H1 (cell line): ENCODE measurements around the gene ARAP2. TPM values are rescaled to one million over a fixed set of nuclear protein-coding genes. Genes with fewer than 3 reads are reported as not detected.

Experiments used
- CTCF ChIA-PET: fragments of 300-600 bp; sonication (Branson Sonifier 250); formaldehyde crosslinking; loops from one replicate; lab custom pipeline; 2021; ENCODE audit not compliant: partially characterized antibody; lab: Charles Lee
- POLR2A ChIA-PET: fragments of 300-600 bp; sonication (Branson Sonifier 250); formaldehyde crosslinking; loops from one replicate; lab custom pipeline; 2021; ENCODE audit warnings: inconsistent platforms; ENCODE audit not compliant: partially characterized antibody; lab: Charles Lee
- DNase-seq, 2 experiments: peaks; one replicate each; pipeline versions ENCODE4 v3.0.0 to v3.0.0-alpha.2; 2010 to 2022; ENCODE audit warnings: low spot score in 2 of 2, low read depth in 1 of 2, mixed read lengths in 1 of 2
- FAIRE-seq: peaks from 2 replicates; lab custom pipeline; 2011; peaks lifted over from hg19 to GRCh38; lab: Jason Lieb, UNC
- H2AFZ ChIP-seq: 2 replicates; pipeline ENCODE4 v1.8.1; 2012; ENCODE audit warnings: low read length, inconsistent platforms
- H2AK5ac ChIP-seq: 2 replicates; pipeline ENCODE4 v1.6.1; 2013; ENCODE audit warnings: low read depth, low read length
- H2BK120ac ChIP-seq: replicated peaks from 2 replicates; pipeline ENCODE3; 2013; ENCODE audit warnings: low read depth, low read length, inconsistent platforms
- H2BK12ac ChIP-seq: 2 replicates; pipeline ENCODE4 v1.6.1; 2013; ENCODE audit warnings: low read depth, low read length
- H2BK15ac ChIP-seq: 2 replicates; pipeline ENCODE4 v1.6.1; 2013; ENCODE audit warnings: low read length
- H2BK20ac ChIP-seq: 2 replicates; pipeline ENCODE4 v1.6.1; 2013; ENCODE audit warnings: low read length
- H2BK5ac ChIP-seq: 2 replicates; pipeline ENCODE4 v1.6.1; 2013; ENCODE audit warnings: low read depth, low read length
- H3K14ac ChIP-seq: 2 replicates; pipeline ENCODE4 v1.6.1; 2013; ENCODE audit warnings: inconsistent platforms; ENCODE audit not compliant: insufficient read length
- H3K18ac ChIP-seq: 2 replicates; pipeline ENCODE4 v1.6.1; 2013; ENCODE audit warnings: low read length; ENCODE audit errors: extremely low read depth
- H3K23ac ChIP-seq: 2 replicates; pipeline ENCODE4 v1.6.1; 2013; ENCODE audit warnings: inconsistent platforms; ENCODE audit not compliant: insufficient read length
- H3K23me2 ChIP-seq: 2 replicates; pipeline ENCODE4 v1.6.1; 2013; ENCODE audit warnings: low read depth, low read length
- H3K27ac ChIP-seq: 2 replicates; pipeline ENCODE4 v1.6.1; 2011; ENCODE audit warnings: low read depth, low read length, inconsistent platforms
- H3K27me3 ChIP-seq, 4 experiments: replicated peaks in 1 of 4; 1 replicate in 1 of 4; 2 replicates in 3 of 4; pipeline versions ENCODE4 v1.6.1 to v1.8.1; 2011 to 2013; ENCODE audit warnings: low read length in 3 of 4, mild to moderate bottlenecking in 3 of 4, inconsistent platforms in 2 of 4, mixed read lengths in 2 of 4, moderate library complexity in 1 of 4; ENCODE audit not compliant: control insufficient read depth in 3 of 4, insufficient read depth in 3 of 4; ENCODE audit errors: extremely low read depth in 1 of 4
- H3K36me3 ChIP-seq, 4 experiments: 2 replicates each; pipeline versions ENCODE4 v1.6.1 to v1.8.1; 2011 to 2013; ENCODE audit warnings: mild to moderate bottlenecking in 4 of 4, low read length in 3 of 4, moderate library complexity in 2 of 4, control low read depth in 1 of 4, inconsistent platforms in 1 of 4; ENCODE audit not compliant: insufficient read depth in 4 of 4, control insufficient read depth in 2 of 4
- H3K4ac ChIP-seq: replicated peaks from 2 replicates; pipeline ENCODE3; 2013; ENCODE audit warnings: low read length, low read depth, mixed read lengths, inconsistent platforms; ENCODE audit not compliant: insufficient read length
- H3K4me1 ChIP-seq, 4 experiments: replicated peaks in 1 of 4; 1 replicate in 1 of 4; 2 replicates in 3 of 4; pipeline versions ENCODE4 v1.6.1 to v1.8.1; 2011 to 2013; ENCODE audit warnings: low read length in 3 of 4, inconsistent platforms in 2 of 4, mixed read lengths in 1 of 4; ENCODE audit not compliant: insufficient read depth in 4 of 4, control insufficient read depth in 3 of 4
- H3K4me2 ChIP-seq, 2 experiments: 2 replicates each; pipeline versions ENCODE4 v1.6.1 to v1.8.1; 2011 to 2013; ENCODE audit warnings: low read depth in 2 of 2, low read length in 2 of 2, control low read depth in 1 of 2, inconsistent platforms in 1 of 2, mild to moderate bottlenecking in 1 of 2; ENCODE audit not compliant: insufficient read depth in 1 of 2
- H3K4me3 ChIP-seq, 4 experiments: fragments of 200-600, 300-600 bp in 1 of 4; sonication (generic), shearing (Covaris generic), sonication (Bioruptor Twin) in 1 of 4; 2 replicates each; pipeline versions ENCODE4 v1.5.1 to v1.8.1; 2011 to 2016; ENCODE audit warnings: low read length in 4 of 4, low read depth in 3 of 4, control low read depth in 2 of 4, inconsistent platforms in 2 of 4, mild to moderate bottlenecking in 2 of 4, mixed read lengths in 1 of 4, moderate library complexity in 1 of 4; ENCODE audit not compliant: insufficient read depth in 2 of 4; ENCODE audit errors: extremely low read depth in 1 of 4
- H3K56ac ChIP-seq: replicated peaks from 2 replicates; pipeline ENCODE3; 2013; ENCODE audit warnings: low read depth, mild to moderate bottlenecking, mixed read lengths, low read length, inconsistent platforms; ENCODE audit not compliant: insufficient read length
- H3K79me1 ChIP-seq: 2 replicates; pipeline ENCODE4 v1.6.1; 2013; ENCODE audit warnings: low read depth, low read length, control low read depth
- H3K79me2 ChIP-seq, 2 experiments: 2 replicates each; pipeline versions ENCODE4 v1.6.1 to v1.8.1; 2012 to 2013; ENCODE audit warnings: low read length in 2 of 2, mild to moderate bottlenecking in 2 of 2, inconsistent platforms in 1 of 2; ENCODE audit not compliant: insufficient read depth in 2 of 2, control insufficient read depth in 1 of 2
- H3K9ac ChIP-seq, 4 experiments: replicated peaks in 1 of 4; 1 replicate in 1 of 4; 2 replicates in 3 of 4; pipeline versions ENCODE4 v1.6.1 to v1.8.1; 2011 to 2013; ENCODE audit warnings: low read depth in 3 of 4, low read length in 3 of 4, control low read depth in 2 of 4, mild to moderate bottlenecking in 2 of 4, moderate library complexity in 2 of 4, inconsistent platforms in 1 of 4; ENCODE audit errors: extremely low read depth in 1 of 4
- H3K9me3 ChIP-seq, 2 experiments: 2 replicates each; pipeline versions ENCODE4 v1.6.1 to v1.8.1; 2012 to 2013; ENCODE audit warnings: mild to moderate bottlenecking in 2 of 2, moderate library complexity in 2 of 2, control low read depth in 1 of 2, inconsistent platforms in 1 of 2, low read depth in 1 of 2, low read length in 1 of 2, mixed read lengths in 1 of 2; ENCODE audit not compliant: insufficient read depth in 2 of 2
- H4K20me1 ChIP-seq, 2 experiments: replicated peaks in 1 of 2; 2 replicates each; pipeline versions ENCODE3 to v1.8.1; 2011 to 2013; ENCODE audit warnings: inconsistent platforms in 2 of 2, low read length in 2 of 2, mild to moderate bottlenecking in 1 of 2; ENCODE audit not compliant: insufficient read depth in 2 of 2, control insufficient read depth in 1 of 2
- H4K5ac ChIP-seq: 2 replicates; pipeline ENCODE4 v1.6.1; 2013; ENCODE audit warnings: low read length, low read depth, mixed read lengths, inconsistent platforms; ENCODE audit not compliant: insufficient read length
- H4K8ac ChIP-seq: 2 replicates; pipeline ENCODE4 v1.8.0; 2013; ENCODE audit warnings: mild to moderate bottlenecking, moderate library complexity, low read length, inconsistent platforms; ENCODE audit not compliant: insufficient read depth; ENCODE audit errors: extremely low read depth
- H4K91ac ChIP-seq: replicated peaks from 2 replicates; pipeline ENCODE3; 2013; ENCODE audit warnings: low read length, mixed read lengths, inconsistent platforms; ENCODE audit not compliant: insufficient read length
- CHD1 ChIP-seq: IDR thresholded peaks from 2 replicates; pipeline ENCODE4 v1.6.1; 2012; ENCODE audit warnings: low read depth, low read length, improper control_type of control experiment
- EP300 ChIP-seq, 2 experiments: IDR thresholded peaks; 1 replicate in 1 of 2; 2 replicates in 1 of 2; pipeline ENCODE4 v1.6.1; 2011 to 2012; ENCODE audit warnings: low read depth in 2 of 2, low read length in 2 of 2, mild to moderate bottlenecking in 2 of 2, borderline replicate concordance in 1 of 2, inconsistent platforms in 1 of 2, moderate library complexity in 1 of 2
- FOSL1 ChIP-seq: IDR thresholded peaks from 2 replicates; pipeline ENCODE4 v1.6.1; 2011; ENCODE audit warnings: mild to moderate bottlenecking, low read depth, low read length, moderate library complexity; ENCODE audit not compliant: insufficient read depth
- POU5F1 ChIP-seq: IDR thresholded peaks from 2 replicates; pipeline ENCODE4 v1.6.1; 2011; ENCODE audit warnings: low read depth, mild to moderate bottlenecking, low read length, moderate library complexity
- RBBP5 ChIP-seq: IDR thresholded peaks from 2 replicates; pipeline ENCODE4 v1.7.1; 2012; ENCODE audit warnings: low read depth, mild to moderate bottlenecking, inconsistent platforms, low read length, moderate library complexity, borderline replicate concordance
- TAF1 ChIP-seq: IDR thresholded peaks from 2 replicates; pipeline ENCODE4 v1.6.1; 2011; ENCODE audit warnings: mild to moderate bottlenecking, low read depth, low read length
- WGBS, 2 experiments: shearing (Covaris generic) in 1 of 2; methylation state at CpG; one replicate each; pipeline versions ENCODE4 v1.1.6 to v1.1.7; 2013 to 2015; ENCODE audit warnings: low lambda C conversion rate in 2 of 2, mixed read lengths in 2 of 2, inconsistent platforms in 1 of 2, low coverage in 1 of 2, missing lambda C conversion rate in 1 of 2; ENCODE audit not compliant: insufficient replicate concordance in 2 of 2, insufficient coverage in 1 of 2, insufficient read length in 1 of 2; ENCODE audit errors: extremely low coverage in 1 of 2, missing lambda C conversion rate in 1 of 2; 5-methylcytosine and 5-hydroxymethylcytosine counted together
- polyA plus RNA-seq, 7 experiments: library from polyadenylated mRNA; depleted of rRNA in 3 of 7; stranded (reverse) in 5 of 7; unstranded in 2 of 7; fragments of >200 nt in 5 of 7; fragments of 200-250 nt in 2 of 7; gene quantifications; 1 replicate in 5 of 7; 2 replicates in 1 of 7; 4 replicates in 1 of 7; pipeline versions ENCODE4 v1.2.1 to v1.2.3, GENCODE V29; 2011 to 2013; ENCODE audit warnings: missing spikeins in 2 of 7, mixed read lengths in 2 of 7
- total RNA-seq: library from RNA; stranded (reverse); fragmentation: NEBNext Ultra II Directional; extraction: Animal tissue kit (Norgen Biotek cat#: 25700); gene quantifications from 2 replicates; pipeline ENCODE4 v1.2.1, GENCODE V29; 2021

ARAP2 gene
- total and polyA plus RNA-seq, 2 of the 8 experiments (the other 6 are each of a cell fraction or from before 2014, with no cell fraction given): 0.15 to 2.3 TPM

DNA sequence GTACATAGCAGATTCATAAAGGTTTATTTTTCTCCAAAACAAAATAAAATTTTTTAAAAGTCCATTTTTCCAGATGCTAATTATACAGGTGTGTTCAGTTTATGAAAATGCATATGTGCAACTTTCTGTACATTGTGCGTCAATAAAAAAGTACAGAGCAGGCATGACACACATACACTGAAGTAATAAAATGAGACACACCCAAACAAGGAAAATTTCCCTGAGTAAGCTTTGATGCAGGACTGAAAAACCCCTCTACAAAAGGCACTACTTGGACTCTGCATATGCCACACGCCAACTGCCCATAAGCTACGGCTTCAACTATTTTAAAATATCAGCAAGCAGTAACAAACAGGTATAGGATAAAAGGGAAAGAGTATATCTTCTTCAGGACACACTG is 13.8 kb downstream of the ARAP2 start:
- no peak overlapping the region for H3K4me2 ChIP-seq
- POLR2A ChIA-PET: no interaction called here
- DNase-seq (no peak), FAIRE-seq (no peak)
- no peak overlapping the region for H3K27ac ChIP-seq
- H3K4me1 ChIP-seq: no peaks in the 10 kb centered on the region
- H3K9me3 ChIP-seq: no peaks in the 10 kb centered on the region
- no peak overlapping the region for H4K8ac ChIP-seq
- H3K79me1 ChIP-seq: no peaks in the 10 kb centered on the region; the same call in 1 of the 2 replicates
- H4K20me1 ChIP-seq: no peaks in the 10 kb centered on the region
- H3K4ac ChIP-seq: no peak overlapping the region
- H3K18ac ChIP-seq: no peak overlapping the region
- 98% methylated on average over 3 of the region's 3 CpGs; no CpG with 5 or more reads in 1 of the 2 experiments for WGBS, 2 experiments
- no peak overlapping the region for H2AK5ac ChIP-seq
- H3K27me3 ChIP-seq: no peaks in the 10 kb centered on the region
- no peaks in the 10 kb centered on the region for H3K23me2 ChIP-seq
- H3K56ac ChIP-seq: no peak overlapping the region
- H3K79me2 ChIP-seq: no peaks in the 10 kb centered on the region
- H3K9ac ChIP-seq: no peak overlapping the region
- H4K91ac ChIP-seq: no peak overlapping the region
- no peak overlapping the region for H3K4me3 ChIP-seq
- no peak overlapping the region for H2BK5ac ChIP-seq
- no peak overlapping the region for H2BK12ac ChIP-seq
- no peak overlapping the region for H3K14ac ChIP-seq
- H2AFZ ChIP-seq: no peak overlapping the region
- H4K5ac ChIP-seq: no peak overlapping the region
- H2BK120ac ChIP-seq: no peak overlapping the region
- no peak overlapping the region for H2BK15ac ChIP-seq
- no peak overlapping the region for H2BK20ac ChIP-seq
- H3K23ac ChIP-seq: no peak overlapping the region
- CTCF ChIA-PET: no interaction called here
- no peaks in the 10 kb centered on the region for H3K36me3 ChIP-seq
- no peak for TF ChIP-seq POU5F1
- no peak for TF ChIP-seq RBBP5
- TF ChIP-seq EP300 (IDR thresholded peaks at IDR 0.05; ENCODE audit: borderline replicate concordance in 1 of 2, low read depth in 2 of 2, low read length in 2 of 2): no peak
- no peak for TF ChIP-seq FOSL1
- TF ChIP-seq CHD1: no peak
- TF ChIP-seq TAF1: no peak
